Measurements from ENCODE around the gene TBKBP1.

TBKBP1 gene

DNA sequence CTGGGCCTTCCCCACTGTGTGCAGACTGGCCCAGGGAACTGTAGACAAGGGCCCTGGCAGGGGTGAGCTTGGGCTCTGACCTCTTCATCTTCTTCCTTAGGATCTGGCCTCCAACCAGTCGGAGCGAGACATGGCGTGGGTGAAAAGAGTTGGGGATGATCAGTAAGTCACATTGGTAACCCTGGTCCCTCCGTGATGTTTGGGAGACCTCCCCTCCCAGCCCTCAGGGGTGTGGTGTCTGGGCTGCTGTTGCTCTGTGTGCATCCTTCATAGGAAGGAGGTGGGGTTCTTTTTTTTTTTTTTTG lies 5.5 kb downstream of the TBKBP1 start:
- DNase-seq = no peak

DNA sequence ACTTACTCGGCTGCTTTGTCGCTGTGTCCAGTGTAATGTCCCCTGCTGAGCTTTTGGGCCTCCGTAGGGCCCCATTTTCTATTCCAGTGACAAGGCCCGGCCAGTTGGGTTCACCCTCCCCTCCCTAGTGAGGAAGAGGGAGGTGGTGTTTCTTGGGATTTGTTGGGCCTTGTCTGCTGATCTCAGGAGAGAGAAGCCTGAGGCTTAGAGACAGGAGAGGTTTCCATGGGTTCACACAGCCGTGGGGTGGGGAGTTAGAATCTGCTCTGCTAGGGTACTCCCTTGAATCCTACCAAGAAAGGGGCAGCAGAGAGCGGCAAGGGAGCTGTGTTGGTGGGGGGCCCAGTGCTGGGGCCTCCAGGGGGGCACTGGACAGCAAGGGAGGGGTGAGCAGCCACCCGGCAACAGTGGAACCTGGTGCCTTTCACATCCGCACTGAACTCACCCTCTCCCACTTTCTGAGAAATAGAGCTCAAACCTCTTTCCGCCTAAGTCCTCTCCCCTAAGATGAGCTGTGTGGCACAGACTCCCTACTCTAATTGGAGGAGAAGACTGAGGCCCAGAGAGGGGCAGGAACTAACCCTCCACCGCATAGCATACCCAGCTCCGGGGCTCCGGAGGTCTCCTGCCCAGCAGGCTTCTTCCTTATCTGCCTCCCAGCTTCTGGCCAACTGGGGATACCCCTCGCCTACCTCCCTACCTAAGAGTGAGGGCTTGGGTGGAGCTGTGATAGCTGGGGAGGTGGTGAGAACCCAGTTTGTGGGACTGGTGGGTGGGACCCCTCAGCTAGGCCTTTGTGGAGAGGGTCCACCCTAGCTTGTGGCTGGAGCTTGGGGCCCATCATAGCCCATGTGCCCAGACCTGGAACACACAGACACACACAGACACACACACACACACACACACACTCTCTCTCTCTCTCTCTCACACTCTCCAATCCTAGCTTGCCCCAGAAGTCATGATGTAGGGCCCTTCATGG lies 6.8 kb downstream of the TBKBP1 start:
- DNase-seq = no peak

DNA sequence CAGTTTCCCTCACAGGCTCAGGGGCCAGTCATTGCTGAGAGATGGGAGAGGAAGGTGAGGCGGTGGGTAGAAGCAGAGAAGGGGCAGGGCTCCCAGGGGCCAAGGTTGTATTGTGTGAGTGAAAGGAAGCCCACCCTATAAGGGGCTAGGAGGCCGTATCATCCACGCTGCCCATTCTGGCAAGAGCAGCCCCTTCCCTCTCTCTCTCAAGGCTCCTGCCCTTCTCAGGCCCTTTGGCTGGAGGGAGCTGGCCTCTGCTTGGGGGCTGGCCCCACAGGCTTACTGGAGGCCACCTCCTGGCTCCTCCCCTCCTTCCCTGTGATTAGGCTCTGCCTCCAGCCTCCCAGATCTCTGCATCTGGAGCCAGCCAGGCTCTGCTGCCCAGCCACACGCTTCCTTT lies 7.6 kb downstream of the TBKBP1 start:
- DNase-seq = no peak

DNA sequence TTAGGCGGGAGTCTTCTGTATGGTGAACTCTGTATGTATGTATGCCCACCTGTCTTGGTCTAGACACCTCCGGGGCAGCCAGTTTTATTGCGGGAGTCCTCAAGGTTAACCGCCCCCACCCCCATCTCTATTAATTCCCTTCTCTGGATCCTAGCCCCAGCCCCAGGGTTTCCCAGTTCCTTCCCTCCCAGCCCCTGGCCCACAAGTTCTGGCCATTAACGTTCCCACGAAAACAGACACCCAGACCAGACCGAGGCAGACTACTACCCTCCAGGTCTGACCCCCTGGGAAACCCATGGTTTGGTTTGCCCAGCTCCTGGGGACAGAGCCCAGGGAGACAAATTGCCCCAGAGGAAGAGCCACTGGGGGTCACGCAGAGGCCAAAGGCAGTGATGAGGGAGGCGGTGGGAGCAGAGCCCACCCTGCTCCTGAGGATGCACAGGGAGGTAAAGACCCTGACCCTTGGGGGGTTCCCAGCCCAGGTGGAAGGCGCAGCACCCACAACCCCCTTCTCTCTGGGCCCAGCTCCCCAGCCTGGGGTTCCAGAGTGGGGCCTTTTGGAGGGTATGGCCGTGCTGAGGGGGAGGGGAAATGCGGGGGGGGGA lies 8.5 kb downstream of the TBKBP1 start:
- no peak for DNase-seq

DNA sequence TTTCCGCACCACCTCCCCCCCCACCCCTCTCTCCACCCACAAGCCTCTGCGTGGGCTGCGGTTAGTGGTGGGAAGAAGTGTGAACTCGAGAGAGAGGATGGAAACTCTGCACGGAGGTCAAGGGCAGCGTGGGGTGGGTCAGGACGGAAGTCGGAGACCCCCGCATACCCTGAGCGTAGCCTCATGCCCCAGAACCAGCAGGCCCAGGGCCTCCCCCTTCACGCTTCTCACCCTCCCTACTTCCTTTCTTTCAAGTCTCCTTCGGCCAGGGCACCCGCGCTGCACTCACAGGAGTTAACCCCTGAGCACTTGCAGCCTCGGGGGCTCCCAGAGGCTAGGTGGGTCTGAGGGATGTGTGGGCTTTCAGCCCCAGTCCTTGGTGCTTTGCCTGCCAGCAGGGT lies 9.2 kb downstream of the TBKBP1 start:
- no peak for DNase-seq

DNA sequence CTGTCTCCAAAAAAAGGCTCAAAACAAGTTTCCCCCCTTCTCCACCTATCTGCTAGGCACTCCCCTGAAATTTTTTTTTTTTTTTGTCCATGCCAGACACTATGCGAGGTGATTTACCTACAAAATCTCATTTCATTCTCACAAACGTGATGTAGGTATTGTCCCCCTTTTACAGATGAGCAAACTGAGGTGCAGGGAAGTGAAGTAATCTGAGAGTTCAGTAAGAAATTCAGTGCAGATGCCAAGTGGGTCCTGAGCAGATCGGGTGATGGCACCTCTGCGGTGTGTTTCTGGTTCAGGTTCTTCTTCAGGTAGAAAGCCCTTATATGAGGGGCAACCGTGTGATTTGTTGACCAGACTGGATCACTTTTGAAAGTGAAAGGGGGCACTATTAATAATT lies 9.7 kb downstream of the TBKBP1 start:
- no peak for DNase-seq

DNA sequence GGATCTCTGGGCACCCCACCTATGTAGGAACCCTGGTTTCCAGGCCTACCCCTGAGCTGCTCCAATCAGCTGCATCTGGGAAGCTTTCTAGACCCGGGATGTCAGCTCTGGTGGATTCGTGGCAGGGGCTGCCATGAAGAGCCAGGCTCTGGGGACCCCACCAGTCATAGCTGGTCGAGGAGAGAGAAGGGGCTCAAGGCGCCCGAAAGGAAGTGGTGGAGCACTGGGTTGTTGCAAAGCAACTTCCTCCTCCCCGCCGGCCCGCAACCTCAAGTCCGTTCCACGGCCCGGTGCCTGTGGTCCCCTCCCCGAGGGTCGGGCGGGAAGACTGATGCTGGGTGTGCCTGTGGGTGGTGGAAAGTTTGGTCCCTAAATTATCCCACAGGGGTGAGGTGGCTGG lies 10.2 kb downstream of the TBKBP1 start:
- DNase-seq = no peak

DNA sequence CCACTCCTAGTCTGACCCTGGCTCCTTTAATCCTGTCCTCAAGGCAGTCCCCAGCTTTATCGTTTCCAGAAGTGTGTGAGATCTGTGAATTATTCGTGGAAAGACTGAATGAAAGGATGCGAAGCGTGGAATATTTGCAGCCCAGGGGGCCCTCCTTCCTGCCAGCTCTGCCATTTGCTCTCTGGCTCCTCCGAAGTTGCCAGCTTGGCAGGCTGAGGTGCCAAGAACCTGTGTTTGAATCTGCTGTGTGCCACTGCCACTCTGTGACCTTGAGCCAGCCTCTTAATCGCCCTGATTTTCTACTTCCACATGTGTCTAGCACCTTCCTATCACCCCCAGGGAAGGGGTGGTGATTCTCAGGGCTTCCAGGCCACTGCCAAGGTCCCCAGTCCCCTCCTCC lies 10.8 kb downstream of the TBKBP1 start:
- DNase-seq = no peak

DNA sequence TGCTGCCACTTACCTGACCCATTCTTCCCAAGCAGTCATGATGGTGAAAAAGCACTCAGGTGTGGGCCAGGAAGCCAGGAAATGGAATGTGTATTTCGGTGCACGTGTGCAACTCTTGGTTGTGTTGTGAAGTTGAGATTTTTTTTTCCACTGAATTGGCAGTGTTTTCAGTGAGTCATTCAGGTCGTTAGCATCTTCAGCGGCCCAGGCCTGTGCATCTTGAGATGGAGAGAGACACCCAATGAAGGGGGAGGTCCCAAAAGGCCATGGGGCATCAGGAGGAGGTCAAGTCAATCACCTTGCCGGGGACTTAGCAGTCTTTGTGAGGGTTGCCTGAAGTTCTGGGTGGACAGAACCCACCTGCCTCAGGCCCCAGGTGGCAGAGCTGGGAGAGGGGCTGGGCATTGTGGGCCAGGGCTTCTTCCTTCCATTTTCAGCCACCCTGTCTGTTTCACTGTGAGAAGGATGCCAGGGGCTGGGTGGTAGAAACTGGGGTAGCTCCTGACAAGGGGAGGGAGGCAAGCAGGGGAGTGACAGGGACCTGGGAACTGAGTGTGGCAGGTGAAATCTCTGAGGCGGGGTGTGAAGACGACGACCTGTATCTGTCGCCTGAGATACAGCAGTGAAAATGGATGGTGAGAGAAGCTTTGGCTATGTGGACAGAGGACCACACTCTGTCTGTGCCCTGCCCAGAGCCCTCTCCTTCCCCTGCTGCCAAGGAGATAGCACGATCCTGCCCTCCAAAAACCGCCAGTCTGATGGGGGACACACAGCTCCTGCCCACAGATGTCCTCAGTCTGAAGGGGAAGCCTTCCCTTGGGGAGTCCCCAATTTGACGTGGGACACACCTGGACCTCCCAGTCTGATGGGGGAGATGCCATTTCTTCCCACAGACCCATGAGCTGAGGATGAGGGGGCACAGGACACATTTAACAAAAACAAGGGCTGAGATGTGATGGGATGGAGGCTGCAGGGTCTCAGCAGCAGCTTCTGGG lies 11.9 kb downstream of the TBKBP1 start:
- DNase-seq = no peak

DNA sequence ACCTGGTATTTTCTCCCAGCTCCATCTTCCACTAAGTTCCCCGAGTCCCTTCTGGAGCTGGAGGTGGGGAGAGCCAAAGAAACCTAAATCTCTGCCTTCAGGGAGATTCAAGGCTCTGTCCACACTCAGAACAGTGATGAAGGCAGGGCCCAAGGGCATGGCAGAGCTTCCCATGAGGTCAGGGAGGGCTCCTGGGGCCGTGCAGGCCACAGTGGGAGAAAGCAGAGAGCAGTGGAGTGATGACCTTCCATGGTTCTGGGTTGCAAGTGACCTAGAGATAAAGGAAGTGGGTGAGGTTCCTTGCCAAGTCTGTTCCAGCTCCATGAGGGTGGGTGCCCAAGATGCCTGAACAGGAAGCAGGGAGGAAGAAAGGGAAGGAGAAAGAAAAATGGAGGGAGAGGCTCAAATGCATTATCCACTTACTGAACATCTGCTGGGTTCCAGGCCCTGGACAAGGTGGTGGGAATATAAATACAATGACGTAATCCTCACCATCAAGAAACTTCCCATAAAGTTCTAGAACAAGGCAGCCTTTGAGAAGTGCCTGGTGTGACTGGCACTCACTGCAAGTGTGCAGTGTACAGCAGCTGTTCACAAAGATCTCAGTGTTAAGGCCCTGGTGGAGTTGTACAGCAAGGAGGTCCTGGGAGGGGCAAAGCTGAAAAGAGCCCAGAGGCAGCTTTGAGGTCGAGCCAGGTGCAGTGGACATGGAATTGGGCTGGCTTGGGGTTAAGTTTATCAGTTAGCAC lies 13.3 kb downstream of the TBKBP1 start:
- DNase-seq = no peak

DNA sequence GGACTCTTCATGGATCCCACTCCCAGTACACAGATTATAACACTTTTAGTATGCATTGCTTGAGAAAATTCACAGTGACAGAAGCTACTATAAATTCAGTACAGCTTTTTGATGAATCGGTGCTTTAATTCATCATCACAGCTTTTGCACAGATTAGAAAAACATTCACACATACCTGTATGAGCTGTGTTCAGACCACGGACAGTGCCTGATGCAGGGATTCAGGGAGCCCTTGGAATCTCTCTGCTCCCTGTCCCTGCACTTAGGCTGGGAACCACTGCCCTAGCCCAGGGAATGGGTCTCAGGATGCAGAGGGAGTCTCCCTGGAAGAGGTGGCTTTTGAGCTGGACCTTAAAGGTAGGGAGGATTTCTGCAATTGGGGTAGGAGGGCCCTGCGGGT lies 13.9 kb downstream of the TBKBP1 start:
- no peak for DNase-seq

DNA sequence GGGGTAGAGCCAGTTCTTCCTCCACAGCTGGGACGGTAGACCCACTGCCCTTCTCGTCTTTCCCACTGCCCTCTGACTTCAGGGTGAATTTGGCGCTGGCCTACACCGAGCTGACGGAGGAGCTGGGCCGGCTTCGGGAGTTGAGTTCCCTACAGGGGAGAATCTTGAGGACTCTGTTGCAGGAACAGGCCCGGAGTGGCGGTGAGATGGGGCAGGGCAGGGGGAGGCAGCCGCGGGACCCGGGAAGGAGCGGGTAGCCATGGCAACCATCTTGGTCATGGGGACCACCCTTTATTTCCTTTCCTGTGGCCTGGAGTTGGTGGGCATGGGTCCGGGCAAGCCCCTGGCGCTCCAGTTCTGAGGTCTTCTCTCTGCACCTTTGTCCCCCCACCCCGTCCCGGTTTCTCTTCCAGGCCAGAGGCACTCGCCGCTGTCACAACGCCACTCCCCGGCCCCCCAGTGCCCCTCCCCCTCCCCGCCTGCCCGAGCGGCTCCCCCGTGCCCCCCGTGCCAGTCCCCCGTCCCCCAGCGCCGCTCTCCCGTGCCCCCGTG lies 14.4 kb downstream of the TBKBP1 start:
- DNase-seq = no peak

DNA sequence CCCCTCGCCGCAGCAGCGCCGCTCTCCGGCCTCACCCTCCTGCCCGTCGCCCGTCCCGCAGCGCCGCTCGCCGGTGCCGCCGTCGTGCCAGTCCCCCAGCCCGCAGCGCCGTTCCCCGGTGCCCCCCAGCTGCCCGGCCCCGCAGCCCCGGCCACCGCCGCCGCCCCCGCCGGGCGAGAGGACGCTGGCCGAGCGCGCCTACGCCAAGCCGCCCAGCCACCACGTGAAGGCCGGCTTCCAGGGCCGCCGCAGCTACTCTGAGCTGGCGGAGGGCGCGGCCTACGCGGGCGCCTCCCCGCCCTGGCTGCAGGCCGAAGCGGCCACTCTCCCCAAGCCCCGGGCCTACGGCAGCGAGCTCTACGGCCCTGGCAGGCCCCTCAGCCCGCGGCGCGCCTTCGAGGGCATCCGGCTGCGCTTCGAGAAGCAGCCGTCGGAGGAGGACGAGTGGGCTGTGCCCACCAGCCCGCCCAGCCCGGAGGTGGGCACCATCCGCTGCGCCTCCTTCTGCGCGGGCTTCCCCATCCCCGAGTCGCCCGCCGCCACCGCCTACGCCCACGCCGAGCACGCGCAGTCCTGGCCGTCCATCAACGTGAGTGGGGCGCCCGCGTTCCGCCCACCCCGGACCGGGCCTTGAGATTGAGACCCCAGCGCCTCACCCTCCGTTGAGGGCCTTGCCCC lies 15.0 kb downstream of the TBKBP1 start:
- no peak for DNase-seq

DNA sequence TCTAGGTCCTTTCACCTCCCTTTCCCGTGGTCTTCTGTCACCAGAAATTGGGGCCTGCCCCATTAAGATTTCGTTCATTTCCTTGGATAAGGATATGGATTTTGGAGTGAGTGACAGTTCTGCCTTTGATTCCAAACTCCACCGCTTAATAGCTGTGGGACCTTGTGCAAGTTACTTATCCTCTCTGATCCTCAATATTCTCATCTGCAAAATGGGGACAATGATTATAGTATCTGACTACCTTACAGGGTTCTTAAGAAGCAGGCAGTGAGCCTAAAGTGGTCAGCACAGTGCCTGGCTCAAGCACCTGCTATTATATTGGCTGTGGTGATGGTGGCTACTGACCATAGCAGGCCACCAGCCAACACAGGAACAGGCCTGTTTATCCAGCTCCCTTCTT lies 15.6 kb downstream of the TBKBP1 start:
- DNase-seq = no peak

DNA sequence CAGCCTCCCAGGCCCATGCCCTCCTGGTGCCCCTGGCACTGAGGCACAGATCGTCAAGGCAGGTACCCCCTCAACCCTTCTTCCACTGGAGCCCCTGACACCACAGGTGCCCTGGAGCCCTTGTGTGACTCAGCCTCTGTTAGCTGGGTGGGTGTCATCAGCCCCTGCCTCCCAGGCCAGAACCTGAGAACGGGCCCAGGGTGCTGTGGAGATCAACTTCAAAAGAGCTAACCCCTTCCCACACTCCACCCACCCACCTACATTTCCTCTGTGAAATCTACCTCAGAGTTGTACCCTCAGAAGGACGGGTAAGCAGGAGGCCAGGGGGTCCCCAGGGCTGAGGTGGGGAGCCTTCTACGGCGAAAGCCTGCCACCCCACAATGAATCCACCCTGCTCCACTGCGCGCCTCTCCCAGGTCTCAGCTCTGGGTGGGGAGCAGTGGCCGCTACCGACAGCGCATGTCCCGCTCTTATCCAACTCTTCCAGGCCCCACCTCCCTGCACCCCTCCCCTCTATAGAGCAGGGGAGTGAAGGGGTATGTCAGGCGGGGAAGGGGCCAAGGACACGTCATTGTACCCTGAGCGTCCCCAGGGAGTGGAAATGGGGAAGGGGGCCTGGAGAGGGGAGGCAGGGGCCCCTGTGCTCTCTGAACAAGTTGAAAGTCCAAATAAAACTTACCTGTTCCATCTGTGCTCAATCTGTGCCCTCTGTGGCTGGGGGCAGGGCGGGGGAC lies 17.6 kb downstream of the TBKBP1 start:
- no peak for DNase-seq

DNA sequence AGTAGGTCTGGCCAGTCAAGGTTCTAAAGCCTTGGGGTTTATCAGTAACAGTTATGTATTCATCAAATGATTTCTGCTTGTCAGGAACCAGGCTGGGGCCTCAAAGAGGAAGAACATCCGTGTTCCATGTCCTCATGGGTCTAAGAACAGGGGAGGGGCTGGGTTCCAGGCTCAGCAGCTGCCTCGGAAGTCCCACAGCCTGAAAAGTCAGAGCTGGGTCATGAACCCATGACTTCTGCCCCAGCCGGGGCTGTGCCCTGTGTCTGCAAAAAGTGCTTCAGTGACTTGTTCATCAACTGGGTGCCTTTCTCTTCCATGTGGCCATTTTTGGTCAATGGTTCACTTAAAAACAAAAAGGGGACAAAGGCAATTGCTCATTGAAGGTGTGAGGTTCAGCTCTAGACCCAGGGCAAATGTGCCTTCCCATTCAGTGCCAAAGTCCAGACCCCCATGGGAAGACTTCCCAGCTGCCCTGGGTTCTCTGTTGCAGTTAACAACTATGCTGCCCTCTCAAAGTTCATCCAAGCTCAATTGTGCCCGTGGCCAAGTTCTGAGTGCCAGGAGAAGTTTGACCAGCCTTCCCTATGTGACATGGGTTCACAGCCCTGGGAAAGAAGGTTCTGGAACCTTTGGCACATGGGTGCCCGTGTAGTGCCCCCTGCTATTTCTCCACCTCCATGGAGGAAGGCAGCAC lies 18.5 kb downstream of the TBKBP1 start:
- DNase-seq = no peak

DNA sequence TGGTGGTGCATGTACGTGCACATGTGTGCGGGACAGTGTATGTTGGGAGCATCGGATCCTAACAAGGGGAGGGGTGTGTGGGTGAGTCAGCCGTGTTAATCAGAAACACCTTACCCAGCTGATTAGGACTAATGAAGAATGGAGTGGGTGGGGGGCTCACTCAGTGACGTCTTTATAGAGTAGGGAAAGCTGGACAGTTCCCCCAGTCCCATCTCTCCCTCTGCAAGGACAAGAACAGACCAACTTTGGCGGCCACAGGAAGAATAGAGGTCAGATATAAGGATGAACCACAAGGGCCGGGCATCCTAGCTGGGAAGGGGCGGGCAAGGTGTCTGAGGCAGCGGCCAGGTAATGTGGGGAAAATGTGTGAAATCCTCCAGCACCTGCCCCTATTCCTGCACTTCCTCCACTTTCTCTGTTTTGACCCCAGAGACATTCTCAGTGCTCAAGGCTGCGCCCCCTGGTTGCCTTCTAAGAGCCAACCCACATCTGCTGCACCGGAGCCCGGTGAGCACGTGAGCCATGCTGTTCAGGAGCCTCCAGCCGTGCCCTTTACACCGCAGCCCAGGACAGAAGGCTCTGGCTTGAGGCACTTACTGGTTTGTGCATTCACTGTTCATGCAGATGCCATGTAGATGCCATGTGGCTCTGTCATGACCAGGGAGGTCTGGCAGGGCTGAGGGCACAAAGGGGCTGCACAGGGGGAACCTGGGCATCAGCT lies 20.2 kb downstream of the TBKBP1 start:
- DNase-seq = no peak

DNA sequence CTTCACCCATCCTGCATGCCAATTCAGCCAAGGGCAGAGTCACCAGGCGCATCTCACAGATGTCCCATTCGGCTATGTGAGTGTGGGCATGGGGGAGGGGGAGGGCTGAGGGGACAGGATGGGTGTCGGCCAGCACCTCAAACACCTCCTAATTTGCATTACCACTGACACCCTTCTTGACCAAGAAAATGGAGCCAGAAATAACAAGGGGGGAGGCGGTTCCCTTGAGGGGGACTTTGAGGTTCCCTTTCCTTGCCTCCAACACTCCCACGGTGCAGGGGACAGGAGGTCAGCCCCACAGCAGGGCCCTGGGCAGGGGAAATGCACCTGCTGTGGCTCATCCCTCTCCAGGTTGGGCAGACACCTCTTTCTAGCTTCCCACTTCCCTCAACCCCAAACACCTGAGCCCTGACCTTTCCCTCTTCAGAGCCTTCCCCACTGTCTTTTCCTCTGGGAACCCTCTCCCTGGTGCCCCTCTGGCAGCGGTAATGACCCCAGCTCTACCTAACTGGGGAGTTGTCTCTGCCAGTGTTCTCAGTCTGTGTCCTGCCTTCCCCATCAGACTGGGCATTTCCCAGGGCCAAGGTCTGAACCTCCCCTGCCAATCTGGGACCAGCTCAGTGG lies 20.9 kb downstream of the TBKBP1 start:
- DNase-seq = no peak

DNA sequence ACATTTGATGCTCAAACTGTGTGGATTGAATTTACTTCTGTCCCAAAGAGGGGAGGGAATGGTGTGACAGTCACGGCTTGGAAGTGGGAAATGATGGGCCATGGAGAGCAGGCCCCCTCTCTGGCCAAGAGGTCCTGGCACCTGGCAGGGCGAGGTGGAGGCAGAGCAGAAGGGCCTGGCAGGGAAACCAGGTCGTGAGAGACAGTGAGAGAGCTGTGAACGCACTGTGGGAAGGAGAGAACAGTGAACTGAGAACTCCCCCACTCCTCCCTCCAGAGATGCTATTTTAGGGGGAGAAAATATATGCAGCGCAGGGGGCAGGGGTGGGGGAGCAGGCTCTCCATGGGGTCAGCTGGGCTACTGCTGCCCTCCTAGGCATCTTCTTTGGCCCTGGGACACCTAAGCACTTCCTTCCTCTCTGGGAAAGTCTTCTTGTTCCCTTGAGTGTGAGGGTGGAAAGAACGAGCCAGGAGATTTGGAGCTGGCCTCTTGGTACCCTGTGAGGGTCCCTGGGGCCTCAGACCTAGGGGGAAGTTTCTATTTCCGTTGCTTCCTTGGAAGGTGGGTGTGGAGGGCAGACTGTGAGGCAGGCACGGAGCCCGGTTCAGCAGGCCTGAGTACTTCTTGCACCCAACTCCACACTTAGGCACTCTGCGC lies 21.8 kb downstream of the TBKBP1 start:
- no peak for DNase-seq
